ENCODE measurements around the gene DGKG. TPM values are rescaled to one million over a fixed set of nuclear protein-coding genes. Genes with fewer than 3 reads are reported as not detected.

Gene DGKG
- total RNA-seq, 2 experiments from 2014 or later, result not detected

- no peaks in the 10 kb centered on the region for H3K27me3 Mint-ChIP-seq
- no peak overlapping the region for H3K4me3 ChIP-seq (ENCODE audit: low read length)
- no peaks in the 10 kb centered on the region for H3K36me3 Mint-ChIP-seq (ENCODE audit: low read depth)
- H3K27me3 ChIP-seq (ENCODE audit: control insufficient read depth in 1 of 2, insufficient read depth in 2 of 2, low read length in 2 of 2), result no peaks in the 10 kb centered on the region
- TF ChIP-seq, protein P1, sequence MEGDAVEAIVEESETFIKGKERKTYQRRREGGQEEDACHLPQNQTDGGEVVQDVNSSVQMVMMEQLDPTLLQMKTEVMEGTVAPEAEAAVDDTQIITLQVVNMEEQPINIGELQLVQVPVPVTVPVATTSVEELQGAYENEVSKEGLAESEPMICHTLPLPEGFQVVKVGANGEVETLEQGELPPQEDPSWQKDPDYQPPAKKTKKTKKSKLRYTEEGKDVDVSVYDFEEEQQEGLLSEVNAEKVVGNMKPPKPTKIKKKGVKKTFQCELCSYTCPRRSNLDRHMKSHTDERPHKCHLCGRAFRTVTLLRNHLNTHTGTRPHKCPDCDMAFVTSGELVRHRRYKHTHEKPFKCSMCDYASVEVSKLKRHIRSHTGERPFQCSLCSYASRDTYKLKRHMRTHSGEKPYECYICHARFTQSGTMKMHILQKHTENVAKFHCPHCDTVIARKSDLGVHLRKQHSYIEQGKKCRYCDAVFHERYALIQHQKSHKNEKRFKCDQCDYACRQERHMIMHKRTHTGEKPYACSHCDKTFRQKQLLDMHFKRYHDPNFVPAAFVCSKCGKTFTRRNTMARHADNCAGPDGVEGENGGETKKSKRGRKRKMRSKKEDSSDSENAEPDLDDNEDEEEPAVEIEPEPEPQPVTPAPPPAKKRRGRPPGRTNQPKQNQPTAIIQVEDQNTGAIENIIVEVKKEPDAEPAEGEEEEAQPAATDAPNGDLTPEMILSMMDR (IDR thresholded peaks at IDR 0.05), result no peak
- ChIA-PET CTCF (interaction anchor here (0.9 kb wide), 1 partner anchor 9 kb away, joined by 3 read pairs; no protein-coding TSS in a partner anchor), POLR2A (no interaction called here)
- ATAC-seq (ENCODE audit: poor library complexity) (no peak), DNase-seq (no peak)
- no peaks in the 10 kb centered on the region for H3K4me1 ChIP-seq (ENCODE audit: insufficient read depth, low read length)
- no peaks in the 10 kb centered on the region for H3K9me3 ChIP-seq (ENCODE audit: control insufficient read depth in 1 of 2, insufficient read depth in 1 of 2, low read length in 2 of 2)
- intact Hi-C loops (cut with DNase I, micrococcal nuclease), result no loop called here
- no peak overlapping the region for H3K27ac Mint-ChIP-seq
- no peaks in the 10 kb centered on the region for H3K9me3 Mint-ChIP-seq
- no peak overlapping the region for H3K27ac ChIP-seq (ENCODE audit: low read depth in 1 of 2, low read length in 2 of 2)
- H3K36me3 ChIP-seq (ENCODE audit: insufficient read depth, low read length), result no peaks in the 10 kb centered on the region
- no peak overlapping the region for H3K4me3 Mint-ChIP-seq
- H3K4me1 Mint-ChIP-seq (ENCODE audit: low read depth), result no peaks in the 10 kb centered on the region
These were observed 45.3 kb downstream of the DGKG start for GRCh38 chr3:186316666-186317260.

GRCh38 chr3:186315581-186316354 lies 46.3 kb downstream of the DGKG start:
- H3K27ac Mint-ChIP-seq, result no peak overlapping the region
- no peak overlapping the region for H3K27ac ChIP-seq (ENCODE audit: low read depth in 1 of 2, low read length in 2 of 2)
- POLR2A ChIA-PET, result interaction anchor here (1.0 kb wide), 1 partner anchor 85 kb away, joined by 3 read pairs; no protein-coding TSS in a partner anchor
- H3K27me3 Mint-ChIP-seq, result no peaks in the 10 kb centered on the region
- no peak for DNase-seq
- ATAC-seq (ENCODE audit: poor library complexity), result no peak
- intact Hi-C loops (cut with DNase I, micrococcal nuclease), result no loop called here
- no peak overlapping the region for H3K4me3 Mint-ChIP-seq
- H3K36me3 Mint-ChIP-seq (ENCODE audit: low read depth), result no peaks in the 10 kb centered on the region
- no peaks in the 10 kb centered on the region for H3K4me1 ChIP-seq (ENCODE audit: insufficient read depth, low read length)
- H3K4me1 Mint-ChIP-seq (ENCODE audit: low read depth), result no peaks in the 10 kb centered on the region
- CTCF ChIA-PET, result no interaction called here
- H3K9me3 Mint-ChIP-seq, result no peaks in the 10 kb centered on the region
- no peaks in the 10 kb centered on the region for H3K27me3 ChIP-seq (ENCODE audit: control insufficient read depth in 1 of 2, insufficient read depth in 2 of 2, low read length in 2 of 2)
- TF ChIP-seq, protein P1 (IDR thresholded peaks at IDR 0.05), result no peak
- no peaks in the 10 kb centered on the region for H3K9me3 ChIP-seq (ENCODE audit: control insufficient read depth in 1 of 2, insufficient read depth in 1 of 2, low read length in 2 of 2)
- no peak overlapping the region for H3K4me3 ChIP-seq (ENCODE audit: low read length)
- no peaks in the 10 kb centered on the region for H3K36me3 ChIP-seq (ENCODE audit: insufficient read depth, low read length)

DNA sequence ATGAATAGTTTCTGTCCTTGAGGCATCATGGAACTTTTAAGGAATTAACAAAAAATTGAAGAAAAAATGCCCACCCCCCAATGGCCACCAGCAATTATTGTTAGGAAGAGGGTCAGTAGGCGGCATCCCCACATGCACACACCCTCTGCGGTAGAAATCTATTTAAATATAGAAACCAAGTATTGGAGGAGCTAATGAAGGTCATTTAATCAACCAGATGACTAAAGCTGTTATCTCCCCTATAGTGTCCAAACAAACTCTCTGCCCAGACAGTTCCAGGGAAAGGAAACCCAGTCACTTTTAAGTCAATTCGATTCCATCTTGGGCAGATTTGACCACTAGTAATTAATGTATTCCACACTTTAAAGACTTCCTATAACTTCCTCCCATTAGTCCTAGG lies 47.1 kb downstream of the DGKG start:
- H3K27me3 Mint-ChIP-seq, result no peaks in the 10 kb centered on the region
- CTCF ChIA-PET, result no interaction called here
- Histone ChIP-seq H3K27ac (ENCODE audit: low read depth in 1 of 2, low read length in 2 of 2) (no peak overlapping the region), H3K4me3 (ENCODE audit: low read length) (no peak overlapping the region), H3K9me3 (ENCODE audit: control insufficient read depth in 1 of 2, insufficient read depth in 1 of 2, low read length in 2 of 2) (no peaks in the 10 kb centered on the region), H3K4me1 (ENCODE audit: insufficient read depth, low read length) (no peaks in the 10 kb centered on the region), H3K27me3 (ENCODE audit: control insufficient read depth in 1 of 2, insufficient read depth in 2 of 2, low read length in 2 of 2) (no peaks in the 10 kb centered on the region), H3K36me3 (ENCODE audit: insufficient read depth, low read length) (no peaks in the 10 kb centered on the region)
- ATAC-seq (ENCODE audit: poor library complexity) (no peak), DNase-seq (no peak)
- no peaks in the 10 kb centered on the region for H3K36me3 Mint-ChIP-seq (ENCODE audit: low read depth)
- no peaks in the 10 kb centered on the region for H3K4me1 Mint-ChIP-seq (ENCODE audit: low read depth)
- H3K9me3 Mint-ChIP-seq, result no peaks in the 10 kb centered on the region
- intact Hi-C loops (cut with DNase I, micrococcal nuclease), result no loop called here
- H3K4me3 Mint-ChIP-seq, result no peak overlapping the region
- TF ChIP-seq, protein P1 (IDR thresholded peaks at IDR 0.05), result no peak
- POLR2A ChIA-PET, result interaction anchor here (1.0 kb wide), 1 partner anchor 86 kb away, joined by 3 read pairs; no protein-coding TSS in a partner anchor
- H3K27ac Mint-ChIP-seq, result no peak overlapping the region
